RPMI7951 (cell line): ENCODE data around the gene OGFOD2. TPM values are rescaled to one million over a fixed set of nuclear protein-coding genes. Genes with fewer than 3 reads are reported as not detected.

Experiments
- total RNA-seq: library from RNA; depleted of rRNA; stranded (reverse); fragments of >200 nt; shearing (Covaris generic); gene quantifications from 2 replicates; pipeline ENCODE4 v1.2.3, GENCODE V29; 2014; rRNA removed

The OGFOD2 gene
- total RNA-seq, 1 experiment from 2014 or later: 8.4 TPM

Other genes starting within 250 kb of the OGFOD2 start
- gene HCAR1, start 244.4 kb upstream of the OGFOD2 start, total RNA-seq: 1.2 and 1.3 TPM in 2 replicates
- gene DENR, start 222.4 kb upstream of the OGFOD2 start, total RNA-seq: 36.0 and 41.9 TPM in 2 replicates
- gene CCDC62, start 200.7 kb upstream of the OGFOD2 start, total RNA-seq: 0.10 and 0.12 TPM in 2 replicates
- 3.8 and 4.2 TPM in 2 replicates for gene HIP1R, start 139.8 kb upstream of the OGFOD2 start, total RNA-seq
- 35.8 and 56.9 TPM in 2 replicates for gene VPS37B, start 79.1 kb upstream of the OGFOD2 start, total RNA-seq
- 7.0 and 10.9 TPM in 2 replicates for gene ABCB9, start 8.8 kb upstream of the OGFOD2 start, total RNA-seq
- gene ARL6IP4, start 5.4 kb downstream of the OGFOD2 start, total RNA-seq: 101 and 174 TPM in 2 replicates
- 2.6 and 2.8 TPM in 2 replicates for gene PITPNM2, start 175.8 kb downstream of the OGFOD2 start, total RNA-seq